ENCODE data around the gene TMEM215. TPM values are rescaled to one million over a fixed set of nuclear protein-coding genes. Genes with fewer than 3 reads are reported as not detected.
"Not testable (repeated sequence)": the region's sequence is repeated elsewhere in the genome, so short reads cannot be mapped to it uniquely, and the experiment has no call there.

TMEM215 gene, protein sequence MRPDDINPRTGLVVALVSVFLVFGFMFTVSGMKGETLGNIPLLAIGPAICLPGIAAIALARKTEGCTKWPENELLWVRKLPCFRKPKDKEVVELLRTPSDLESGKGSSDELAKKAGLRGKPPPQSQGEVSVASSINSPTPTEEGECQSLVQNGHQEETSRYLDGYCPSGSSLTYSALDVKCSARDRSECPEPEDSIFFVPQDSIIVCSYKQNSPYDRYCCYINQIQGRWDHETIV
- polyA plus RNA-seq (2012; ENCODE audit: insufficient read depth, insufficient read length), result not detected

DNA sequence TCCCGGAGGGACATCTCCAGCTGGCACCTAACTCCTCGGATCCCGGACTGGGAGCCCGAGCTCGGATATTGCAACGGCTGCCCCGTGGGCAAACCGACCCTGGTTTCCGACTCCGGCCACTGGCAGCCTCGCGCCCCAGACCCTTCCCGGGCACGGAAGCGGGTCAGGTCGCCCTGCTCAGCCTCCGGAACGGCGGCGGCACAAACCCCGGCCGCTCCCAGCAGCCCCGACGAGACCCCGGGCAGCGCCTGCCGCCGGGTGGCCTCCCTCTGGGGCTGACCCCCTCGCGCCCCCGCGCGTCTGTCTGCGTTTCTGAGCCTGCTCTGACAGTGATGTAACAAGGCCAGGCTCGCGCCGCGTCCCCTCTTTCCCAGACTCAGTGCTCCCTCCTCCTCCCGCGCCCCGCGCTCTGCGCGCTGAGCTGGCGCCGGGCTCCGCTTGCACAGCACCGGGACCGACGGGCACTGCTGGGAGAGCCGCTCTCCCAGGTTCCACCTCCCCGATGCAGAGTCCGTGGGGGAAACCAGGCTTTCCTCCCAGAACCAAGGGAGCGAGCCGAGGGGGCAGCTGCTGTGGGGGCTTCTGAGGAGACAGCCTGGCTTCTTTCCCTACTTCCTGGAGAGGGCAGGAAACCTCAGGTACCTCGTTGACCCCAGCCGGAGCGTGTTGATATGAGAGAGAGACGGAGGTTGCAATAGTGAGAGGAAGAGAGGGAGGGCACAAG lies at the start of gene TMEM215:
Gene TMEM215, plus strand, starts transcription at position 373 of the 724 bp plus-strand sequence. CDS start 644 bp downstream, outside the sequence.
- DNase-seq (ENCODE audit: low read depth, low spot score), result no peak

DNA sequence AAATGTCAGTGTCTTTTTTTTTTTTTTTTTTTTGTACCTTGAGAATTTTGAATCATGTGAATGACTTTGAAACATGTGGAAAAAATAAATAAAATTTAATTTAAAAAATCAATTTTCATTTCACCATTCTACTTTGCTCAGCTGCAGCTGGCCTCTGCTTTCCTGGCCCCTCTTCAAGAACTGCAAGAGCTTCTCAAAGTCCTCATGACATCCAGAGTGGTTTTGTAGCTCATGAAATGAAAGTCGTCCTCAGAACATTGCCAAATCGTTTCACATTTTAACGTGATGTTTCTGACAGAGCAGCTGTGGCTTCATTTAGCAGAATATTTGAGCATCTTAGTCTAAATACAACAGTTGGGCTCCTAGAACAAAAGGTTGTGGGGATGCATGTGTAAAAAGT lies 47.9 kb upstream of the TMEM215 start:
- H3K4me3 ChIP-seq (ENCODE audit: low read length), result no peak overlapping the region
- DNase-seq (ENCODE audit: low read depth, low spot score), result no peak

More for the DNA sequence above, at the start of gene TMEM215:
- H3K4me3 ChIP-seq (ENCODE audit: low read length), result no peak within 1 kb of the TSS

DNA sequence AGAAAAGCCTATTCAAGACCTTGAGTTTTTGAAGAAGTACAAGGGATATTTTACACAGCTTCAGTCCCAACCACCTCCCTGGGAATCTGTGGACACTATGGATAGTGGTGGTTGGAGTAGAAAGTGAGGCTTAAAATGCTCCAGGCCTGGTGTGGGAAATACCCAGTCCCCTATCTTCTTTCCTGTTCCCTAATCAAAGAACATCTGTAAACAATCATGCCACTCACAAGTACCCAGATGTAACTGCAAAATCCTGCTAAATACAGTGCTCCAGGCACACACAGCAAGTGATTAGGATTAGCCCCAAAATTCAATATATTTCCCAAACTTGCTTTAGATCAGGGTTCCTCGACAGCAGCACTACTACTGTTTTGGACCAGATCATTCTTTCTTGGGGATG lies 46.0 kb upstream of the TMEM215 start:
- no peak for DNase-seq (ENCODE audit: low read depth, low spot score)
- no peak overlapping the region for H3K4me3 ChIP-seq (ENCODE audit: low read length)

DNA sequence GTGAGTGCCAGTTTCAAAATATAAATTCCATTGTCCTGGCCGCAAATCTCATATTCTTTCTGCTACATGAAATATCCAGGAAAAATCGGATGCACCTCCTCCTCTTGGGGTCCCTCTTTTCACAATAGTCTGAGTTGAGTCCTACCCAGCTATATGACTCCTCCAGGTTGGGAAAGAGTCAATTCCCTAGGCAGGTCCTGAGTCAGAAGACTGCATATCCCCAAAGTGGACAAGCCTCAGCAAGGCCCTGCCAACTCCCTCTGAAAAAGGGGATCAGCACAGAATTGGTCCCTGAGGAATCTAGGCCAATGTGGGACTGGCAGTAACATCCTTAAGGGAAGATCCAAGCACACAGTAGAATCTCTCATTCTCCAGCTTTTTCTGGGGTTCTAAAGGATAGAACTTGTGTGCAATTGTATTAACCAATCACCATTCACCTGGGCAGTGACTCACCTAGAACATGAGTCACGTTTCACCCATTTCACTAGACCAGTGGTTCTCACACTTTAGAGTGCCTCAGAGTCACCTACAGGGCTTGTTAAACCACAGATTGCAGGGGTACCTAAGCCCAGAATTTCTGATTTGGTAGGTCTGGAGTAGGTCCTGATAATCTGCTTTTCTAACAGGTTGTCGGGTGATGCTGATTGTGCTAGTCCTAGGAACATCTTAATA lies 44.7 kb upstream of the TMEM215 start:
- no peak overlapping the region for H3K4me3 ChIP-seq (ENCODE audit: low read length)
- no peak for DNase-seq (ENCODE audit: low read depth, low spot score)

DNA sequence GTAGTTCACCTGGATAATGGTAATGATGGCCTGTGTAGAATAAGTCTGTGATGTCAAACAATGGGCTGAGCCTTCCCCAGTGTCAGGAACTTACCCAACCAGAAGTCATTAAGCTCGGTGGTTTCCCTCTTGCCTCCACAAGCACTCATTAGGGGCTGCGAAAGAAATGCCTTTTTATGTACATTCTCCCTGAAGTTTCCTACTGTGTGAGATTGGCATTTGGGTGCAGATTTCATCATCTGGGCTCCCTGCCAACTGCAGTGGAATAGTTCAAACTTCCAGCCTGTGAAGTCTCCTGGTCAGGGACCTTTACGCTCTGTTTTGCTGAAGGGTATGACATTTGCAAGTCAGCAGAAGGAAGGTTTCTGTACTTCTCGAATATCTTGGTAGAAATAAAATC lies 41.6 kb upstream of the TMEM215 start:
- no peak overlapping the region for H3K4me3 ChIP-seq (ENCODE audit: low read length)
- no peak for DNase-seq (ENCODE audit: low read depth, low spot score)

DNA sequence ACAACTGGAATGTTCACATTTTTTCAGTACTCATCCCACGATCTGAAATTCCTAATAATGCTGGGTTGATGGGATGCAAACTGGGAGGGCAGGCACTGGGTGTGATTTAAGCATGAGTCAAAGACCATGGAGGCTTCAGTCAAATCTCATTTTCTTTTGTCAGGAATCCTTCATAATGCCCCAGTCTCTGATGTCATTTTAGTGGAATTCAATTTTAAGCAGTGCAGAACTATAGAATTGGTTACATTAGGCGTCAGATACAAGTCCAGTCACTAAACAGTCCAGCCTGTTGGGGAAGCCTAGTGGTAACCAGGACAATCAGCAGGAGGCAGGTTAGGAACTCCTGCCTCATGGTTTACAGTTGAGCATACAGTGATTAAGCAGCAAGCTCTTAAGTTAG lies 41.0 kb upstream of the TMEM215 start:
- no peak overlapping the region for H3K4me3 ChIP-seq (ENCODE audit: low read length)
- DNase-seq (ENCODE audit: low read depth, low spot score), result no peak

DNA sequence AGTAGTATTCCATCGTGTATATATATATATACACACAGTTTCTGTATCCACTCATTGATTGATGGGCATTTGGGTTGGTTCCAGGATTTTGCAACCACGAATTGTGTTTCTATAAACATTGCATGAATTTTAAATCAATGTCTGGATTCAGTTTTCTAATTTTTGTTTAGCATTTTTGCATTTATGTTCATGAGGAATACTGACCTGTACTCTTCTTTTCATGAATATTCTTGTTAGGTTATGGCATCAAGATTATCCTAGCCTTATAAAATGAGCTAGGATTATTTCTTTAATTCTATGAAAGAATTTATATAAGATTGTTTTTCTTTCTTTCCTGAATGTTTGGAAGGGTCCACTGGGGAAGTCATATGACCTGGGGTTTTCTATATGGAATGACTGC lies 35.3 kb upstream of the TMEM215 start:
- no peak for DNase-seq (ENCODE audit: low read depth, low spot score)
- no peak overlapping the region for H3K4me3 ChIP-seq (ENCODE audit: low read length)

DNA sequence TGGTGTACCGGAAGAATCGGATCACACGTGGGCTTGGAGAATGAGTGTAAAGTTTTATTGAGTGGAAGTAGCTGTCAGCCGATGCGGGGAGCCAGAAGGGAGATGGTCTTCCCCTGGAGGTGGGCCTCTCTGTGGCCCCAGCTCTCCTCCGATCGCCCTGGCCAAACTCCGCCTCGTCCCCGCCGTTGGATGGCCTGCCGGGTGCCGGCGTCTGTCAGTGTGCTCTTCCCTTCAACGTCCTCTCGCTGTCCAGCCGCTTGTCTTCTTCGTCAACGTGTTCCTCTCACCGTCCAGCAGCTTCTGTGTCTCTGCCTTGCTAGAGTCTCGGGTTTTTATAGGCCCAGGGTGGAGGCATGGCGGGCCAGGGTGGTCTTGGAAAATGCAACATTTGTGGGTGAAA lies 27.6 kb upstream of the TMEM215 start:
- DNase-seq (ENCODE audit: low read depth, low spot score), result no peak
- H3K4me3 ChIP-seq (ENCODE audit: low read length), result no peak overlapping the region

DNA sequence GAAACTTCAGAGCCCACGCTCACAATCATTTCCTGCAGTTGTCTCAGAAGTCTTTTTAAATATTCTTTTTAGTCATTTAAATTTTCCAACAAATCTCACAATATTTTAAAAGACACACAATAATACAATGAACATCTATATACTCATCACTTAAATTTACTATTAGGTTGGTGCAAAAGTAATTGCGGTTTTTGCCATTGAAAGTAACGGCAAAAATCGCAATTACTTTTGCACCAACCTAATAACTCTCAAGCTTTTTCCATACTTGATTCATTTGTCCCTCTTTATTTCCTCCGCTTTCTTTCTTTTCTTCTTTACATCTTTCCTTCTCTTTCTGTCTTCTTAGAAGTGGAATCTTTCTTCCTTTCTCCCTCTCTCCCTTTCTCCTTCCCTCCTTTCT lies 19.2 kb upstream of the TMEM215 start:
- no peak for DNase-seq (ENCODE audit: low read depth, low spot score)
- H3K4me3 ChIP-seq (ENCODE audit: low read length), result no peak overlapping the region

DNA sequence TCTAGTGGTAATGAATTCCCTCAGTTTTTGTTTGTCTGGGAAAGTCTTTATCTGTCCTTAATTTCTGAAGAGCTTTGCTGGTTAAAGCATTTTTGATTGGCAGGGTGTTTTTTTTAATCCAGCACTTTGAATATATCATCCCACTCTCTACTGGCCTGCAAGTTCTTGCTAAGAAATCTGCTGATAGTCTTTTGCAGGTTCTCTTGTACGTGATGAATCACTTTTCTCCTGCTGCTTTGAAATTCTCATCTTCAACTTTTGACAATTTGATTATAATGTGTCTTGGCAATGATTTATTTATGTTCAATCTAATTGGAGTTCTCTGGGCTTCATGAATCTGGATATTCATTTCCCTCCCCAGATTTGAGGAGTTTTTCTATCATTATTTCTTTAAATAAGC lies 8.1 kb upstream of the TMEM215 start:
- H3K4me3 ChIP-seq (ENCODE audit: low read length), result no peak overlapping the region
- no peak for DNase-seq (ENCODE audit: low read depth, low spot score)

DNA sequence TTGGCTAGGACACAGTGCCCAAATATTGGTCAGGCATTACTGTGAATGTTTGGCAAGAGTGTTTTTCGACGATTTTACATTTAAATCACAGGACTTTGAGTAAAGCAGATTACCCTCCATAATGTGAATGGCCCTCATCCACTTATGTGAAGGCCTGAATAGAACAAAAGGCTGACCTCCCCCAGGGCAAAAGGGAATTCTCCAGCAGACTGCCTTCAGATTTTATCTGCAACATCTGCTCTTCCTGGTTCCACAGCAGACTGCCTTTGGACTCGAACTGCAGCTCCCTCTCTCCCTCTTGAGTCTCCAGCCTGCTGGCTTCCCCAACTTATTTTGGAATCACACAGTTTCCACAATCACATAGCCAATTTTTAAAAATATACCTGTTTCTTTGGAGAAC lies 7.1 kb upstream of the TMEM215 start:
- H3K4me3 ChIP-seq (ENCODE audit: low read length), result no peak overlapping the region
- DNase-seq (ENCODE audit: low read depth, low spot score), result no peak

DNA sequence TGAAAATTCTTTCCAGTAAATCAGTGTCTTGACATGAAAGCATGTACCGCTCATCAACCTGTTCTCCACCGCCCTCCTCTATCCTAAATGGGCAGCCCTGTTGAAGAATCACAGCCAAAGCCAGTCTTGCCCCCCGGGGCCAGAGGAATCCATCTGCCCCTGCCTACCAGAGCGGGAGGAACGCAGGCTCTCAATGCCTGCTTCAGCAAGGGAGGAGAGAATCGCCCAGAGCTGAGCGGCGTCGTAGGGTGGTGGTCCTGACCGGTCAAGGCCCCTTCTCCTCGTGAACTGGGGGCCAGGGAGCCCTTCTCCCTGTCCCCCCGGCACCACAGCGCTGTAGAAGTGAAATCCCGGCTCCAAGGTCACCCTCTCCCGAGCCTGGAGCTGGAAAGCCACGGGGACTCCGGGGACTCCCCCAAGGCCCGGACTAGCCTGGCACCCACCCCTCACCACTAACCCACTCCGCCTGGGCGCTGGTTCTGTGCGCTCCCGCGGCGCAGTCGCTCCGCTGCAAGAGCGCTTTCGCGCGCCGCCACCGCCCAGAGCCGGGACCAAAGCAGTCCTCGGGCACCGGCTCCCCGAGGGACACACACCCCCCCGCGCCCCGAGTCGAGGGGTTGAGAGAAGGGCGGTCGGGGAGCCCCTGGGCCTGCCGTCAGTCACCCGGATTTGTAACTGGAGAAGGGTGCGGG lies 718 bp upstream of the TMEM215 start:
- H3K4me3 ChIP-seq (ENCODE audit: low read length), result no peak overlapping the region
- DNase-seq (ENCODE audit: low read depth, low spot score), result no peak

DNA sequence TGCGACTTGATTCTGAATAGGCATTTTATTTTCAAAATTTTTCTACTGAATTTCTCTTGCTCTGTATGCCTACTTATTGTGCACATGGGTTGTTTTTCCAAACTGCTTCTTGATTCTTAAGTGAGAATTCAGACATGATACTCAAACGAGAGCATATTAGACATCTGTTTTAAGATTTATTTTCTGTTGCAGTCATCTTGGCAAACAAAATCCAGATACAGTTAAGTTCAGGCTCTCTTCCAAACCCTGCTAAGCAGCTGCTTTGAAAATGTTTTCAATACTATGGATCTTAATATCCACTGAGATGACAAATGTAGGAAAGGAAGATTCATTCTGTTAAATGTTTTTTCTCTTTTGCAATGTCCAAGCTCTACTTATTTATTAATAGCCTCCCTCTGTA lies 4.5 kb downstream of the TMEM215 start:
- DNase-seq (ENCODE audit: low read depth, low spot score), result no peak
- H3K4me3 ChIP-seq (ENCODE audit: low read length), result no peak overlapping the region

DNA sequence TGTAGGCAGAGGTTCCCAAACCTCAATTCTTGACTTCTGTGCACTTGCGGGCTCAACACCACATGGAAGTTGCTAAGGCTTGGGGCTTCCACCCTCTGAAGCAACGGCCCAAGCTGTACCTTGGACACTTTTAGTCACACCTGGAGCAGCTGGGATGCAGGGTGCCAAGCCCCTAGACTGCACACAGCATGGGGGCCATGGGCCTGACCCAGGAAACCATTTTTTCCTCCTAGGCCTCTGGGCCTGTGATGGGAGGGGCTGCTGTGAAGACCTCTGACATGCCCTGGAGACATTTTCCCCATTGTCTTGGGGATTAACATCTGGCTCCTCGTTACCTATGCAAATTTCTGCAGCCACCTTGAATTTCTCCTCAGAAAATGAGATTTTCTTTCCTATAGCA lies 12.7 kb downstream of the TMEM215 start:
- not testable (repeated sequence) for DNase-seq (ENCODE audit: low read depth, low spot score); H3K4me3 ChIP-seq (ENCODE audit: low read length)

DNA sequence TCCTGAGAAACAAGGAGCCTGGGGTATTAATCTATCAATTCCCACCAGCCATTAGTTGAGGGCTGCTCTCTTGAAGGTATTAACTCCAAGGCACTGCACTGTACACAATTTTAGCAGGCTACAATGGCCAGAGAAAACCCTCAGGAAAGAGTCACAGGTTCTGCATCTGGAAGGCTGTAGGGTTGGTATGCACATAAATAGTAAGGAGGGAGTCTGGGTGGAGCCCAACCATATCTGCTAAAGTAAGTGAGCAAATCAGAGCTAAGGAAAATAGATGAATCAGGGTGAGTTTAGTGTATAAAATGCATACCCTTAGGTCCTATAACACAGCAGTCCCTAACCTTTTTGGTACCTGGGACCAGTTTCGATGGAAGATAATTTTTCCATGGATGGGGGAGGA lies 18.2 kb downstream of the TMEM215 start:
- no peak for DNase-seq (ENCODE audit: low read depth, low spot score)

DNA sequence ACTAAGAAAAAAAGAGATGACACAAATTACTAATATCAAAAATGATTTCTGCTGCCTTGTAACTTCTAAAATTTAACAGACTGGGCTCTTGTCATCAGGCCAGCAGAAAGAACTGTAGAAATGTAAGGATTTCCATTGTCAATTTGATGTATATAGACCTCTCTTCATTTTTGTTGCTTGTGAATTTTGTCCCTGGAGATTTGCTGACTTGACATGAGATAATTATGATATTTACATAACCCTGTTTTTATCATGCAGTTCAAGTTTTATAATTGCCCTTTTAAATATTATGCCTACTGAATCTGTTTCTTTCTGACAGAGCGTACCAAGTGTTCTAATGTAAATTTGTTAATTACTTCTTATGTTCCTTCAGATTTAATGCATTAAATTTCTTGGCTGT lies 23.9 kb downstream of the TMEM215 start:
- H3K4me3 ChIP-seq (ENCODE audit: low read length), result no peak overlapping the region
- DNase-seq (ENCODE audit: low read depth, low spot score), result no peak

More for the DNA sequence above, 18.2 kb downstream of the TMEM215 start:
- H3K4me3 ChIP-seq (ENCODE audit: low read length), result no peak overlapping the region

DNA sequence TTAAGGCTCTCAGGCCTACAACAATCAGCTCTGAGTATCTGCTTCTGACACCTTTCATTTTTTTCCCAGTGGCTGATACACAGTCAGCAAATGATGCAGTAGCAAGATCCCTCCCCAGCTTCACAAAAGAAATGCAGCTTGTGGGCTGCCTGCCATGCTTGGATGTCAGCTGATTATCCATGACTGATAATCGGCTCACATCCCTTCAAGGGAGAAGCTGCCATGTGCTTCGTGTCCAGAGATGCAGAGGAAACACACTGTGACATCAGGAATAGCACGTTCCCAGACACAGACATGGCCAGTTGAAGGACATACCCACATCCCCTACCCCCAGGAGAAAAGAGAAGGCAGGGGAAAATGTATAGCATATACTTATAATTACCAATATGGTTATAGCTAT lies 27.9 kb downstream of the TMEM215 start:
- DNase-seq (ENCODE audit: low read depth, low spot score), result no peak
- H3K4me3 ChIP-seq (ENCODE audit: low read length), result no peak overlapping the region

DNA sequence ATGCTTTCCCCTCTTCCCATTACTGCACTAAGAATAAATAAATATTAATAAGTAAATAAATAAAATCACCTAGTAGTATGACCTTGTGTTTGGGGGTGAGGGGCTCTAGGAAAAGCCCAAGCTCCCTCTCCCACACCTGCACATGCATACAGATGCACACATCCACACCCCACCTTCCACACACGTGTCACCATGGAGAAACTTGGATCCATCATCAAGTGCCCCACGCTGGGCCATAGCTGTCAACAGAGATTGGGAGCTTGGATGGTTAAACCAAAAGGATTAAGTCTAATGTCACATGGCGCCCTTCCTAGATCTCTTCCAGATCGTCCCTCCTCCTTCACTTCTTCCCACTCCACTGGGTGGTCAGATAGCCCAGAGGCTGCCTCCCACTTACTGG lies 37.0 kb downstream of the TMEM215 start:
- no peak overlapping the region for H3K4me3 ChIP-seq (ENCODE audit: low read length)
- no peak for DNase-seq (ENCODE audit: low read depth, low spot score)

DNA sequence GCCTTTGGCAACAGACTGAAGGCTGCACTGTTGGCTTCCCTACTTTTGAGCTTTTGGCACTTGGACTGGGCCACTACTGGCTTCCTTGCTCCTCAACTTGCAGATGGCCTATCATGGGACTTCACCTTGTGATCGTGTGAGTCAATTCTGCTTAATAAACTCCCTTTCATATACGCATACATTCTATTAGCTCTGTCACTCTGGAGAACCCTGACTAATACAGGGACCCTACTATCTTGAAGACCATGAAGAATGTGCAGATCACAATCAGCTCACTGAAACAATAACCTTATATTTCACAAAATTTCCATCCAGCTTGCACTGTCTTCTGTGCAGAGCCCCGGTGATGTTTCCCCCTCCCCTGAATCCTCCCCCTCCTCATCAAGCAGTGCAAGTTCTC lies 39.8 kb downstream of the TMEM215 start:
- H3K4me3 ChIP-seq (ENCODE audit: low read length), result no peak overlapping the region
- no peak for DNase-seq (ENCODE audit: low read depth, low spot score)

DNA sequence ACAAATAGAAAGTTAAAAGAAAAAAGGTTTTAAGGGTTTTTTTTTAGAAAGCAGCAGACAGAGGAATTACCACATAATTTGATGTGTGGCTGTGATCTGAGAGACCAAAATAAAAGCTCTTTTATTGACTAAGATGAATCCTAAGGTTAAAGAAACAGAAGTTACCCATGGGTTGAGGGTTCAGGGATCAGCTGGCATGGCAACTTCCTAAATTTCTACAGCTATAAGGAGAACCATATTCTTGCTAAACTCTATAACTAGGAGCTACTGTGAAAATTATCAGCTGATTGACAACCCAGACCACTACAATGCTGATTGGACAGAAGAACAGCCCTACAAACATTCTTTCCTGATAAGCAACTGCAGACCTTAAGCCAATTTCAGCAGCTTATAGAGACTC lies 40.2 kb downstream of the TMEM215 start:
- no peak overlapping the region for H3K4me3 ChIP-seq (ENCODE audit: low read length)
- DNase-seq (ENCODE audit: low read depth, low spot score), result no peak
